Measurements from ENCODE around the gene ZBTB20. TPM values are rescaled to one million over a fixed set of nuclear protein-coding genes. Genes with fewer than 3 reads are reported as not detected.

Gene ZBTB20
- polyA plus RNA-seq, 1 of the 3 experiments (the other 2 are of a cell fraction): 0.43 TPM

- no peak for DNase-seq
- no peaks in the 10 kb centered on the region for H3K9me3 ChIP-seq
- no peak overlapping the region for H3K27ac ChIP-seq (ENCODE audit: low read depth in 2 of 2, low read length in 1 of 2)
- no peaks in the 10 kb centered on the region for H3F3A ChIP-seq (replicated peaks; ENCODE audit: insufficient read depth)
- CTCF ChIA-PET: interaction anchor here (1.6 kb wide), 1 partner anchor 10 kb away, joined by 5 read pairs; no protein-coding TSS in a partner anchor
- no peaks in the 10 kb centered on the region for H3K27me3 ChIP-seq (ENCODE audit: insufficient read depth)
- no peak overlapping the region for H2AFZ ChIP-seq (ENCODE audit: low read depth)
- H4K20me1 ChIP-seq (ENCODE audit: insufficient read depth): no peaks in the 10 kb centered on the region; the same call in 1 of the 2 replicates
- H3K9me2 ChIP-seq: no peaks in the 10 kb centered on the region
- H3K4me3 ChIP-seq (ENCODE audit: low read depth in 2 of 2, low read length in 1 of 2): no peak overlapping the region
- WGBS (ENCODE audit: low lambda C conversion rate): 100% methylated on average over 2 of the region's 2 CpGs
- no peaks in the 10 kb centered on the region; the same call in 1 of the 2 replicates for H3K79me2 ChIP-seq (ENCODE audit: insufficient read depth)
- peaks cover 0 to 13% of the 10 kb centered on the region in 2 experiments; a peak in 2 of 4 replicates for H3K4me1 ChIP-seq (ENCODE audit: control insufficient read depth in 1 of 2, insufficient read depth in 2 of 2, low read depth in 1 of 2, low read length in 1 of 2)
- H3K4me2 ChIP-seq: no peak overlapping the region
- TF ChIP-seq TCF12 (IDR thresholded peaks at IDR 0.05) (no peak), MXI1 (IDR thresholded peaks at IDR 0.05; ENCODE audit: low read depth, low read length) (no peak), RCOR1 (IDR thresholded peaks at IDR 0.05; ENCODE audit: low read length) (no peak), GATA2 (CRISPR knock-in tag; IDR thresholded peaks at IDR 0.05) (no peak), MAX (IDR thresholded peaks at IDR 0.05; ENCODE audit: low read depth) (no peak), NFIC (IDR thresholded peaks at IDR 0.05; ENCODE audit: borderline replicate concordance) (no peak), MEF2A (IDR thresholded peaks at IDR 0.05; ENCODE audit: borderline replicate concordance, low read depth) (no peak), CHD2 (IDR thresholded peaks at IDR 0.05; ENCODE audit: low read length, partially characterized antibody) (no peak), CTCF (IDR thresholded peaks at IDR 0.05) (no peak), POLR2AphosphoS5 (IDR thresholded peaks at IDR 0.05; ENCODE audit: low read depth, low read length) (no peak), ELF1 (IDR thresholded peaks at IDR 0.05) (no peak), REST (IDR thresholded peaks at IDR 0.05; ENCODE audit: low read depth, low read length) (no peak)
- TF ChIP-seq, protein P1, sequence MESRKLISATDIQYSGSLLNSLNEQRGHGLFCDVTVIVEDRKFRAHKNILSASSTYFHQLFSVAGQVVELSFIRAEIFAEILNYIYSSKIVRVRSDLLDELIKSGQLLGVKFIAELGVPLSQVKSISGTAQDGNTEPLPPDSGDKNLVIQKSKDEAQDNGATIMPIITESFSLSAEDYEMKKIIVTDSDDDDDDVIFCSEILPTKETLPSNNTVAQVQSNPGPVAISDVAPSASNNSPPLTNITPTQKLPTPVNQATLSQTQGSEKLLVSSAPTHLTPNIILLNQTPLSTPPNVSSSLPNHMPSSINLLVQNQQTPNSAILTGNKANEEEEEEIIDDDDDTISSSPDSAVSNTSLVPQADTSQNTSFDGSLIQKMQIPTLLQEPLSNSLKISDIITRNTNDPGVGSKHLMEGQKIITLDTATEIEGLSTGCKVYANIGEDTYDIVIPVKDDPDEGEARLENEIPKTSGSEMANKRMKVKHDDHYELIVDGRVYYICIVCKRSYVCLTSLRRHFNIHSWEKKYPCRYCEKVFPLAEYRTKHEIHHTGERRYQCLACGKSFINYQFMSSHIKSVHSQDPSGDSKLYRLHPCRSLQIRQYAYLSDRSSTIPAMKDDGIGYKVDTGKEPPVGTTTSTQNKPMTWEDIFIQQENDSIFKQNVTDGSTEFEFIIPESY (IDR thresholded peaks at IDR 0.05; ENCODE audit: borderline replicate concordance, low read depth): no peak
- H3K36me3 ChIP-seq (replicated peaks in 1 of 2; ENCODE audit: control insufficient read depth in 1 of 2, insufficient read depth in 2 of 2, low read length in 1 of 2): peaks cover 0 to 4% of the 10 kb centered on the region in 2 experiments
- H3K9ac ChIP-seq: no peak overlapping the region
- POLR2A ChIA-PET: no interaction called here
Measured at GRCh38 chr3:114567771-114568170, 579.3 kb downstream of the ZBTB20 start.

Measured in SK-N-SH (cell line).